ENCODE measurements around the gene SLC41A2.
A peak's percentile ranks its signal among the peaks of the same experiment; 100 is the strongest.
"Not testable (repeated sequence)": the region's sequence is repeated elsewhere in the genome, so short reads cannot be mapped to it uniquely, and the experiment has no call there.

The SLC41A2 gene, protein sequence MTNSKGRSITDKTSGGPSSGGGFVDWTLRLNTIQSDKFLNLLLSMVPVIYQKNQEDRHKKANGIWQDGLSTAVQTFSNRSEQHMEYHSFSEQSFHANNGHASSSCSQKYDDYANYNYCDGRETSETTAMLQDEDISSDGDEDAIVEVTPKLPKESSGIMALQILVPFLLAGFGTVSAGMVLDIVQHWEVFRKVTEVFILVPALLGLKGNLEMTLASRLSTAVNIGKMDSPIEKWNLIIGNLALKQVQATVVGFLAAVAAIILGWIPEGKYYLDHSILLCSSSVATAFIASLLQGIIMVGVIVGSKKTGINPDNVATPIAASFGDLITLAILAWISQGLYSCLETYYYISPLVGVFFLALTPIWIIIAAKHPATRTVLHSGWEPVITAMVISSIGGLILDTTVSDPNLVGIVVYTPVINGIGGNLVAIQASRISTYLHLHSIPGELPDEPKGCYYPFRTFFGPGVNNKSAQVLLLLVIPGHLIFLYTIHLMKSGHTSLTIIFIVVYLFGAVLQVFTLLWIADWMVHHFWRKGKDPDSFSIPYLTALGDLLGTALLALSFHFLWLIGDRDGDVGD

DNA sequence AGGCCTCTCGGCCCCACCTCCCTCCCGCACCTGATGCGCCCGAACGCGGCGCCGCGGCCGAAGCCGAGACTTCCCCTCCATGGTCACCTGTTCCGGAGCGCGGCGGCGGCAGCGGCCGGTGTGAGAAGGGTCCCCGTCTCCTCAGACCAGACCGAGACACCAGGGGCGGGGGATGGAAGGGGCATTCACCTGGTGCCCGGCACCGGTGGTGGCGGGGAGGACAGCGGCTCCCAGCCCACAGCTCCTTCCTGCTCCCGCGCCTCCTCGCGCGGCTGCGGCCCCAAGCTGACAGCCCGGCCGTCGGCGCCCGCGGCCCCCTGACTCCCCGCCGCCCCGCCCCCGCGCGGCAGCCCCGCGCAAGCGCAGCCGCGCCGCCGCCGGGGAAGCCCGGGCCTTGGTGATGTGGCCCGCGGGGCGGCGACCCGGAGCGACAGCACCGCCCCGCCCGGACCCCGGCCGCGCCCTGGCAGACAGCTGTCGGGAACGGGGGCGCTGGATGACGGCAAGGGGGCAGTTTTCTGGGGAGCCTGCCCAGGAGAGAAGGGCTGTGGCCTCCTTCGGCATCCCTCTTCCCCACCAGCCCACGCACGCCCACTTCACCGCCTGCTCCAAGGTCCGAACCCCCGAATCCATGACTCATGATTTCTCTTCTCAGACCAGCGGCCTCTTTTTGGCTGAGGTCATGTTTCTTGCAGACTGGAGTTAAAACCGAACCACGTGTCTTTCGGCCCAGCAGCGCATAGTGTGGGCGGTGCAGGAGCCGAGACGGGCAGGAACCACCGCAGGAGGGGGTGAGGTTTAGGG is at the start of gene SLC41A2:
Gene SLC41A2, minus strand, starts transcription at position 290 of the 804 bp plus-strand sequence. CDS start 29,763 bp downstream, outside the sequence.
- H3K27me3 Mint-ChIP-seq: no peaks in the 10 kb centered on the region

DNA sequence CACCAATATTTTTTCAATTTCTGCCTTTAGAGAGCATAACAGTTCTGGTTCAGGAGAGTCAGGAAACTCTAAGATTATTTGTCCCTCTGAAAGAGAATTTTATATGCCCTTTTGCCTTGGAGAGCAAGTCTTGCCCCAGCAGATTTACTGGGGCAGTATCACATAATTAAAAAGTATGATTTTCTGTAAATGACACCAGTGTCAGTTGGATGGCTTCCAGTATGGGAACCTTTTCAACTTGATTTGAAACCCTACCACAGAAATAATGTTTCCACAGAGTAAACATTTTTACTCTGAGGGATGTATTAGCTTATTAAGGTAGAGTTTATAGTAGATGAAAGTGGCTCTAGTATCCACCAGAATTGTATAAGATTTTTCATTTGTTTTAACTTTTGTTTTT is 43.4 kb upstream of the SLC41A2 start:
- ATAC-seq: no peak
- H3K4me3 Mint-ChIP-seq: no peak overlapping the region
- H3K36me3 Mint-ChIP-seq: peaks cover 99% of the 10 kb centered on the region
- H3K9me3 Mint-ChIP-seq: peaks cover 3% of the 10 kb centered on the region
- no peak overlapping the region for H3K27ac Mint-ChIP-seq
- peaks cover 15% of the 10 kb centered on the region for H3K4me1 Mint-ChIP-seq
- no peaks in the 10 kb centered on the region for H3K27me3 Mint-ChIP-seq

More for the DNA sequence above, at the start of gene SLC41A2:
- ATAC-seq: peak; percentile 94
- H3K4me1 Mint-ChIP-seq: peaks cover 27% of the 10 kb centered on the region
- no peaks in the 10 kb centered on the region for H3K9me3 Mint-ChIP-seq
- H3K4me3 Mint-ChIP-seq: peak within 1 kb of the TSS; percentile 96
- H3K36me3 Mint-ChIP-seq: no peaks in the 10 kb centered on the region
- H3K27ac Mint-ChIP-seq: peak within 1 kb of the TSS; percentile 97

DNA sequence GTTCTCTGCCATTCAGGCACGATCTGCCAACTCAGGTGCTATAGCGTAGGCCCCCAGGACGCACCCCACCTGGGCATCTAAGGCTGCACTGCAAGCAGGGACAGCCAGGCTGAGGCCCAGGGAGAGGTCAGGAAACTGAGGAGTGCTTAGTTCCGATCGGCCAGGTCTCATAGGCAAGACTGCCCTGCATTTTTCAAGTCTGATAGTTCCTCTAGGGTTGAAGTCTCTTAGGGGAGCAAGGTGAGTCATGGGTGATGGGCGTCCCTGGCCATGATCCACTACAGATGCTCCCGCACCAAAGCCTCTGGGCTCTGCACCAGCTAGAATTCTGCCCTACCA is 41.2 kb upstream of the SLC41A2 start:
- H3K4me3 Mint-ChIP-seq: no peak overlapping the region
- no peak overlapping the region for H3K27ac Mint-ChIP-seq
- H3K9me3 Mint-ChIP-seq: no peaks in the 10 kb centered on the region
- H3K27me3 Mint-ChIP-seq: no peaks in the 10 kb centered on the region
- no peak for ATAC-seq
- peaks cover 15% of the 10 kb centered on the region for H3K4me1 Mint-ChIP-seq
- H3K36me3 Mint-ChIP-seq: peaks cover 98% of the 10 kb centered on the region

DNA sequence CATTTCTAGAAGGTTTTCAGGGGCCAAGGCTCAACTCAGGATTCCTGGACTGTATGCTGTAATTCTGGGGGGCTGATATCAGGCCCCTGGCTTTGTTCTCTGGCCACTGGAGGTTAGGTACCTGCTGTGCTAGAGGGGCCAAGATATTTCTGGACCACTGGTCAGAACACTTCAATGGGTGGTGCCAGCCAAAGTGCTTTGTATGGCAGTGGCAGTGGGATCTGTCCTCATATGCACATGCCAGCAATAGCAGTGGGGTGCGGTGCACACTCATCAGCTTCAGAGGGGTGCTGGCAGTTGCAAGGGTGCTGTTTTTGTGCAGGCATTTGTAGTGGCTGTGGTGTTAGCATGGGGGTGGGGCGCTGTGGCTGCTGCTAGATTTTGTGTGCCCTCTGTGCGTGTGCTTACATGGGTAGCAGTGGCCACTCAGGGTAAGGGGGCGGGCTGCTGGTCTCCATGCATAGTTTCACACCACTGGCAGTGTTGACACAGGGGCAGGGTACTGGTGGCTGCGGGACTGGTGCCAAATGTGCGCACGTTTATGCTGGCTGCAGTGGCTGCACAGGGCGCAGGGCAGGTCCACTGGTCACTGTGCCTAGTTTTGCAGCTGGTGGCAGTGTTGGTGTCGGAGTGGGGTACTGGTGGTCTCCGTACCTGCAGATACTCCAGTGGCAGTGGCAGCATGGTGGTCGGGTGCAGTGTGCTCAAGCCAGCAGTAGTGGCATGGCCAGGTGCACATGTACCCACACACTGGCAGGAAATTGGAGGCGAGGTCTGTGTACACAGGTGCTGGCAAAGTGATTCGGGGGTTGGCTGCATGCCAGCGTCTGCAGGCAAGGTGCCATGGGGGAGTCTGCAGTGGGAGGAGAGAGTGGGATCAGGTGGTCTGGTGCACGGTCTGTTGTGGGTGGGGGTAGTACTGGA is 40.6 kb upstream of the SLC41A2 start:
- peaks cover 15% of the 10 kb centered on the region for H3K4me1 Mint-ChIP-seq
- no peaks in the 10 kb centered on the region for H3K27me3 Mint-ChIP-seq
- no peak overlapping the region for H3K27ac Mint-ChIP-seq
- no peak for ATAC-seq
- peaks cover 94% of the 10 kb centered on the region for H3K36me3 Mint-ChIP-seq
- no peak overlapping the region for H3K4me3 Mint-ChIP-seq
- no peaks in the 10 kb centered on the region for H3K9me3 Mint-ChIP-seq

DNA sequence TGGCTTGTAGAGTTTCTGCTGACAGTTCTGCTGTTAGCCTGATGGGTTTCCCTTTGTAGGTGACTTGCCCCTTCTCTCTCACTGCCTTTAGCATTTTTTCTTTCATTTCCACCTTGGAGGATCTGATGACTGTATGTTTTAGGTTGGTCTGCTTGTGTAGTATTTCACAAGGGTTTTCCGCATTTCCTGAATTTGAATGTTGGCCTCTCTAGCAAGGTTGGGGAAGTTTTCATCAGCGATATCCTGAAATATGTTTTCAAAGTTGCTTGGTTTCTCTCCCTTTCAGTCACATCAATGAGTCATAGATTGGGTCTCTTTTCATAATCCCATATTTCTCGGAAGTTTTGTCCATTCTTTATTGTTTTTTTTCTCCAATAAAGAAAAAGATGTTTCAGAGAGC is 39.5 kb upstream of the SLC41A2 start:
- Mint-ChIP-seq H3K4me3 (no peak overlapping the region), H3K9me3 (no peaks in the 10 kb centered on the region), H3K27ac (no peak overlapping the region), H3K27me3 (no peaks in the 10 kb centered on the region), H3K4me1 (peaks cover 15% of the 10 kb centered on the region), H3K36me3 (peaks cover 93% of the 10 kb centered on the region)
- ATAC-seq: no peak

DNA sequence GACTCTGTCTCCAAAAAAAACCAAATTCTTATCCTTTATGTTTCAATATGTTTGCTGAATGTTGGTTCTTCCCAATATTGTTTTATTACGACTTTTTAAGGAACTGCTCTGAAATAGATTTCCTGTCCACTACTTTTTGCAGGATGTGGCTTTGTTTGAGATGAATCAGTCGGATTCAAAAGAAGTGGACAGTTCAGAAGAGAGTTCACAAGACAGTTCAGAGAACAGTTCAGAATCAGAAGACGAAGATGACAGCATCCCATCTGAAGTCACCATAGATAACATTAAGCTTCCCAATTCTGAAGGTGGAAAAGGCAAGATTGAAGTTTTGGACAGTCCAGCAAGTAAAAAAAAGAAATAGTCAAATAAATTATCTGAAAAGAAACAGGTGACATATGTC is 36.2 kb upstream of the SLC41A2 start:
- Mint-ChIP-seq H3K36me3 (peaks cover 89% of the 10 kb centered on the region), H3K27ac (no peak overlapping the region), H3K4me3 (no peak overlapping the region)

DNA sequence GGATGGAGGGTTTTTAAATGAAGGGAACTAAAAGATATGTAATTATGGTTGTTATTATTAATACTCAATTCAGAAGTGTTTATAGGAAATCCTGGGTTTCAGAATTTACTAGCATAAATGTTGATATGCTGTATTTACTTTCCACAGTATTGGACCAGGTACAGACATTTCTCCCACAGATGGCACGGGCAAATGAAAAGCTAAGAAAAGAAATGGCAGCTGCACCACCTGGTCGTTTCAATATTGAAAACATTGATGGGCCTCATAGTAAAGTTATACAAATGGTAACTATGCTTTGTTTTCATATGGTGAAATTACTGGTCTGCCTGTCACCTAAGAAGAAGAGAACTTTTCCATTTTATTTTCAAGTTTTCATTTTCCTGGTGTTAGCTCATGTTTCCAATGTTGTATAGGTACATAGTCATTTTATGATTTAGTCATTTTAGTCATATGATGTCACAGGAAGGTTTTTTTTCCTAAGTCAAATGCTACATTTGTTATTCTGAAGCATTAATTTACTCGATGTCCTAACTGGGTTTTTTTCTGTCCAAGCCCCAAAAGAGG is 33.6 kb upstream of the SLC41A2 start:
- H3K4me1 Mint-ChIP-seq: peaks cover 20% of the 10 kb centered on the region
- H3K9me3 Mint-ChIP-seq: no peaks in the 10 kb centered on the region
- H3K36me3 Mint-ChIP-seq: peaks cover 70% of the 10 kb centered on the region
- no peaks in the 10 kb centered on the region for H3K27me3 Mint-ChIP-seq
- no peak for ATAC-seq
- no peak overlapping the region for H3K4me3 Mint-ChIP-seq
- H3K27ac Mint-ChIP-seq: no peak overlapping the region

More for the DNA sequence above, 36.2 kb upstream of the SLC41A2 start:
- Mint-ChIP-seq H3K27me3 (no peaks in the 10 kb centered on the region), H3K9me3 (no peaks in the 10 kb centered on the region), H3K4me1 (peaks cover 19% of the 10 kb centered on the region)
- no peak for ATAC-seq

DNA sequence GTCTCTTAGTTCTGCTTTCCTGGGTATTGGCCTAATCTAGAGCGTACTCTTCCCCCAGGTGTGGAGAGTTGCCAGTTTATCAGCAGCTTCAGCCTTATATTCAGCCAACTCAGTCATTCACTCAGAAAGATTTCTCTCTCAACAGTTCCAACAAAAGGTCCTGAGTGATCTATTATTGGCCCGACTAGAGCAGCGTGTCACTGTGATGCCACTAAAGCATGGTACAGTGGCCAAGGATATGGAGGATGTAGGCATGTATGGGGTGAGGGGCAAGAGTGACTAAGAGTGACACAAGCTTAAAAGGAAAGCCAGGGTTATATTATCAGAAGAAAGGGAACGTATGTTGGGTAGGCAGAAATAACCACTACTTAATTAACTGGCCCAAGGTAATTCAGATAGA is 32.9 kb upstream of the SLC41A2 start:
- ATAC-seq: no peak
- H3K4me3 Mint-ChIP-seq: no peak overlapping the region
- peaks cover 65% of the 10 kb centered on the region for H3K36me3 Mint-ChIP-seq
- H3K27me3 Mint-ChIP-seq: no peaks in the 10 kb centered on the region
- H3K9me3 Mint-ChIP-seq: no peaks in the 10 kb centered on the region
- H3K27ac Mint-ChIP-seq: no peak overlapping the region
- H3K4me1 Mint-ChIP-seq: peaks cover 21% of the 10 kb centered on the region

DNA sequence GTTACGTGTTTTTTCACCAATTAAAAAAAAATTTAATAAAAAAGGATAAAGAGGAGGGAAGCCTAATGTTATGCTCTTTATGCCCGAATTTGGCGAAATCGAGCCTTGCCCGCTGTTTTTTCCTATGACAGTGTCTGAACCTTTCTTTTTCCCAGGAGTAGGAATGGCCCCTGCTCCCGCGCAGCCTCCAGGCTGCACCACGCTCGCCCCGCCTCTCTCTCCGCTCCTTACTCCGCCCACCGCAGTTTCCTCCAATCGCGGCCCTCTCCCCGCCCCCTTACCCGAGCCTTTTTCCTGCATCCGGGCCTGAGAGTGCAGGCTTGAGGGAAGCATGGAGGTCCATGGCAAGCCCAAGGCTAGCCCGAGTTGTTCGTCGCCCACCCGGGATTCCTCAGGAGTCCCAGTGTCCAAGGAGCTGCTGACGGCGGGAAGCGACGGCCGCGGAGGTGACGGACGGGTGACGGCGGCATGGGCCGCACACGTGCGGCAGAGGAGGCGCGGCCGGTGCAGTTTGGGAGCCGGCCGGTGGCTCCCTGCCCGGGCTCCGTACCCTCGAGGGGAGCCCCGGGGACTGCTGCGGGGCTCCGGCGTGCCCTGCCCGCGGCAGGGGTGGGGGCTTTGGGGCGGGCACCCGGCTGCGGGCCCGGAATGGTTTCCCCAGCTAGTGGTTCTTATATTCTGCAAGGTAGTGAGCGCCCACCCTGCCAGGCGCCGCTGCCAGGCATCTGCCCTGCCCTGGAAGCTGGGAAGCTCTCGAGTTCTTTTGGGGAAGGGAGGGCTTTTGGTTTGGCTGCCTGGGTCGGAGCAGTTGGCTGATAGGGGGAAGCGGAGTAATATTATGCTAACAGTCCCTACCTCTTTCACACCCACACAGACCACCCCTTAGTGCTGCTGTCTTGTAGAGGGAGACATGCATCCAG is 28.2 kb upstream of the SLC41A2 start, which contains the start of gene NOPCHAP1:
Gene NOPCHAP1, plus strand, starts transcription at position 295 of the 920 bp plus-strand sequence. Its CDS starts 37 bp downstream, at position 332.
- ATAC-seq: peak; percentile 98
- Mint-ChIP-seq H3K27me3 (no peaks in the 10 kb centered on the region), H3K27ac (peak within 1 kb of the TSS; percentile 82), H3K9me3 (no peaks in the 10 kb centered on the region), H3K4me3 (peak within 1 kb of the TSS; percentile 82), H3K4me1 (peaks cover 30% of the 10 kb centered on the region), H3K36me3 (peaks cover 28% of the 10 kb centered on the region)

DNA sequence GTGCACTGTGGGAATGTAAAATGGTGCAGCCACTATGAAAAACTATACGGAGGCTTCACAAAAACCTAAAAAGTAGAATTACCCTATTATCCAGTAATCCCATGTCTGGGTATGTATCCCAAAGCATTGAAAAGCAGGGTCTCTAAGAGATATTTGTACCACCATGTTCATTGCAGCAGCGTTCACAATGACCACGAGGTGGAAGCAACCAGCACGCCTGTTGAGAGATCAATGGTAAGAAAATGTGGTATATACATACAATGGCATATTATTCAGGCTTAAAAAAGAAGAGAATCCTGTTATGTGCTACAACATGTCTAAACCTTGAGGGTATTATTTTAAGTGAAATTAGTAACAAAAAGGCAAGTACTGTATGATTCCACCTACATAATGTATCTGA is 27.1 kb upstream of the SLC41A2 start:
- Mint-ChIP-seq H3K9me3 (no peaks in the 10 kb centered on the region), H3K27ac (peak overlapping the region; percentile 82)

DNA sequence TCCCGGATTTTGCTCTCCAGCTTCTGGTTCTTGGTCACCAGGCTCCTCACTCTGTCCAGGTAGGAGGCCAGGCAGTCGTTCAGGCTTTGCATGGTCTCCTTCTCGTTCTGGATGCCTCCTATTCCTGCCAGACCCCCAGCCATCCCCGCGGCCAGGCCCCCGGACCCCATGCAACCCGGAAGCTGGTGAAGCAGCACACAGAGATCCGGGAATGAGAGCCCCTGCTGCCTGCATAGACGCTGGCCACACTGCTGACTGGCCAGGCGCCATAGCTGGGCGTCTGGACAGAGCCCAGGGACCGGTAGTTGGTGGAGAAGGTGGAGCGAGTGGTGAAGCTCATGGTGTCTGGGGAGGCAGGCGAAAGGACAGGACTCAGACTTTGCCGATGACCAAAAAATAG is 19.6 kb upstream of the SLC41A2 start:
- ATAC-seq, H3K27ac Mint-ChIP-seq, H3K27me3 Mint-ChIP-seq, H3K4me3 Mint-ChIP-seq, H3K36me3 Mint-ChIP-seq, H3K9me3 Mint-ChIP-seq: not testable (repeated sequence)
- peaks cover 18% of the 10 kb centered on the region for H3K4me1 Mint-ChIP-seq

More for the DNA sequence above, 27.1 kb upstream of the SLC41A2 start:
- Mint-ChIP-seq H3K27me3 (no peaks in the 10 kb centered on the region), H3K36me3 (peaks cover 17% of the 10 kb centered on the region), H3K4me3 (peak overlapping the region; percentile 82), H3K4me1 (peaks cover 26% of the 10 kb centered on the region)
- no peak for ATAC-seq

DNA sequence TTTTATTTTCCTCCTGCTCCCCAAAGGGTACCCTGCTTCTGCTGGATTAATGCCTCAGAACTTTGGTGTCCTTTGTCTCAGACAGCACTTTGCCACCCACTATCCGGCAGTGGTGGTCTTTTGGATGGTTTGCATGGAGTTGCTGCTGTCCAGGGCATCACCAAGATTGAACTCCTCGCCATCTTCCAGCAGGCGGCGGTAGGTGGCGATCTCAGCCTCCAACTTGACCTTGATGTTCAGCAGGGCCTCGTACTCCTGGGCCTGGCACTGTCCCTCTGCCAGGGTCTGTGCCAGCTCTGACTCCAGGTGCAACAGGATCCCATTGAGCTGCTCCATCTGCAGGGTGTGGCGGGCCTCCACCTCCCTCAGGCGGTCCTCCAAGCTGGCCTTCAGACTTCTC is 18.6 kb upstream of the SLC41A2 start:
- peaks cover 18% of the 10 kb centered on the region for H3K4me1 Mint-ChIP-seq
- H3K27ac Mint-ChIP-seq: no peak overlapping the region
- no peaks in the 10 kb centered on the region for H3K27me3 Mint-ChIP-seq
- no peaks in the 10 kb centered on the region for H3K36me3 Mint-ChIP-seq
- H3K4me3 Mint-ChIP-seq: no peak overlapping the region
- H3K9me3 Mint-ChIP-seq: no peaks in the 10 kb centered on the region
- no peak for ATAC-seq

DNA sequence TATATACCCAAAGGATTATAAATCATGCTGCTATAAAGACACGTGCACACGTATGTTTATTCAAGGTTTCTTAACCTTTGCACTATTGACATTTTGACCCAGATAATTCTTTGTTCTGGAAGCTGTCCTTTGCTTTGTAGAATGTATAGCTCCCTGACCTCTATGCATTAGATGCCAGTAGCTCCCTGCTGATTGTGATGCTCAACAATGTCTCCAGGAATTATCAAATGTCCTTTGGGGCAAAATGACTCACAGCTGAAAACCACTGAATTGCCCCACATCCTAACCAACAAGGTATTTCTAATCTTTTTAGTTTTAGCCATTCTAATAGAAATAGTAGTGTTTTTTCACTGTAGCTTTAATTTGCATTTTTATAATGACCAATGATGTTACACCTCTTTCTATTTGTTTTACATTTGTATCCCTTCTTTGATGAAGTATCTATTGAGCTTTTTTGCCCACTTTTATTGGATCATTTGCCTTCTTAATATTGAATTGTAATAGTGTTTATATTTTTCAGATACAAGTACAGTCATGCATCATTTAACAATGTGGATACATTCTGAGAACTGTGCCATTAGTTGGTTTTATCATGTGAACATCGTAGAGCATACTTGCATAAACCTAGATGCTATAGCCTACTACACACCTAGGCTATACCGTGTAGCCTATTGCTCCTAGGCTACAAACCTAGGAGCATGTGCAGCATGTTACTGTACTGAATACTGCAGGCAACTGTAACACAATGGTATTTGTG is 17.7 kb upstream of the SLC41A2 start:
- no peaks in the 10 kb centered on the region for H3K9me3 Mint-ChIP-seq
- H3K4me3 Mint-ChIP-seq: no peak overlapping the region
- no peaks in the 10 kb centered on the region for H3K27me3 Mint-ChIP-seq
- no peaks in the 10 kb centered on the region for H3K36me3 Mint-ChIP-seq
- no peak for ATAC-seq
- no peak overlapping the region for H3K27ac Mint-ChIP-seq
- H3K4me1 Mint-ChIP-seq: peaks cover 23% of the 10 kb centered on the region

All from stimulated activated memory B cell treated with anti-CD40 and anti-IgM and Interleukin-4, amounts not matched to agents 10 μg/mL and 1 μg/mL and 100 μg/mL, for 72 hours (primary cell).